ENCODE measurements around the gene MAP1LC3C. TPM values are rescaled to one million over a fixed set of nuclear protein-coding genes. Genes with fewer than 3 reads are reported as not detected.

The MAP1LC3C gene
- total and polyA plus RNA-seq, 2 experiments from 2014 or later, result 0.27 to 0.45 TPM

- H3K36me3 ChIP-seq (replicated peaks; ENCODE audit: insufficient read depth, low read depth), result no peaks in the 10 kb centered on the region
- H3K27me3 ChIP-seq, result no peaks in the 10 kb centered on the region
- peak; percentile 67 for DNase-seq (ENCODE audit: low spot score)
- H3K9me3 ChIP-seq (ENCODE audit: low read depth), result no peaks in the 10 kb centered on the region
- no peaks in the 10 kb centered on the region for H3K79me2 ChIP-seq
- TF ChIP-seq, protein P1, sequence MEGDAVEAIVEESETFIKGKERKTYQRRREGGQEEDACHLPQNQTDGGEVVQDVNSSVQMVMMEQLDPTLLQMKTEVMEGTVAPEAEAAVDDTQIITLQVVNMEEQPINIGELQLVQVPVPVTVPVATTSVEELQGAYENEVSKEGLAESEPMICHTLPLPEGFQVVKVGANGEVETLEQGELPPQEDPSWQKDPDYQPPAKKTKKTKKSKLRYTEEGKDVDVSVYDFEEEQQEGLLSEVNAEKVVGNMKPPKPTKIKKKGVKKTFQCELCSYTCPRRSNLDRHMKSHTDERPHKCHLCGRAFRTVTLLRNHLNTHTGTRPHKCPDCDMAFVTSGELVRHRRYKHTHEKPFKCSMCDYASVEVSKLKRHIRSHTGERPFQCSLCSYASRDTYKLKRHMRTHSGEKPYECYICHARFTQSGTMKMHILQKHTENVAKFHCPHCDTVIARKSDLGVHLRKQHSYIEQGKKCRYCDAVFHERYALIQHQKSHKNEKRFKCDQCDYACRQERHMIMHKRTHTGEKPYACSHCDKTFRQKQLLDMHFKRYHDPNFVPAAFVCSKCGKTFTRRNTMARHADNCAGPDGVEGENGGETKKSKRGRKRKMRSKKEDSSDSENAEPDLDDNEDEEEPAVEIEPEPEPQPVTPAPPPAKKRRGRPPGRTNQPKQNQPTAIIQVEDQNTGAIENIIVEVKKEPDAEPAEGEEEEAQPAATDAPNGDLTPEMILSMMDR (IDR thresholded peaks at IDR 0.05; ENCODE audit: poor library complexity), result peak; percentile 64
- TF ChIP-seq EZH2phosphoT487 (IDR thresholded peaks at IDR 0.05; ENCODE audit: low read depth, severe bottlenecking, unreplicated experiment), result no peak
- H3K4me3 ChIP-seq, result no peak overlapping the region
- WGBS (ENCODE audit: low lambda C conversion rate, missing lambda C conversion rate), result 48% methylated on average over 10 of the region's 10 CpGs
- H4K20me1 ChIP-seq (ENCODE audit: insufficient read depth, poor library complexity, severe bottlenecking), result no peaks in the 10 kb centered on the region
- no peaks in the 10 kb centered on the region for H3K4me1 ChIP-seq (ENCODE audit: insufficient read depth)
- H3K27ac ChIP-seq, result no peak overlapping the region
- H2AFZ ChIP-seq, result no peak overlapping the region
- no peaks in the 10 kb centered on the region for H3K9me2 ChIP-seq (replicated peaks; ENCODE audit: insufficient read depth)
- H3K4me2 ChIP-seq, result no peak overlapping the region
These were observed 18.8 kb upstream of the MAP1LC3C start for GRCh38 chr1:242017580-242018233.

DNA sequence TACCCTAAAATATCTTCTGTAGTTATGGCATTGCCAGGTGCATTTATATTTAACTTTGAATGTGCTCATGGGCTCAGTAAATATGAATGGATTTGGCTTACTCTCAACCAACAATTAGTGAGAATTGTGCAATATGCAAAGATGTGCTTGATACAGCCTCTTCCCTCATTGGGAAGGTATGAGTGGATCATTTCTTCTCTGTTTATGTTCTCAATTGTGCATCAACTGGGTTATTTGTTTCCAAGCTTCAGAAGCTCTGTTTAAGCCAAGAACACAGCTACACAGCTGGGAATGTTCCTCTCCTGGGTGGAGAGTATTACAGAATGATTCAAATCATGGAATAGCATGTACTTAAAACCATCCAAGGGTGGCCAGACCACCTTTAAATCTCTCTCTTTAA is 17.6 kb upstream of the MAP1LC3C start:
- Histone ChIP-seq H3K4me2 (no peak overlapping the region), H2AFZ (no peak overlapping the region), H3K4me3 (no peak overlapping the region), H3K9me2 (replicated peaks; ENCODE audit: insufficient read depth) (no peaks in the 10 kb centered on the region), H3K36me3 (replicated peaks; ENCODE audit: insufficient read depth, low read depth) (no peaks in the 10 kb centered on the region), H3K9me3 (ENCODE audit: low read depth) (no peaks in the 10 kb centered on the region), H3K4me1 (ENCODE audit: insufficient read depth) (no peaks in the 10 kb centered on the region), H3K79me2 (no peaks in the 10 kb centered on the region), H3K27me3 (no peaks in the 10 kb centered on the region), H4K20me1 (ENCODE audit: insufficient read depth, poor library complexity, severe bottlenecking) (no peaks in the 10 kb centered on the region), H3K27ac (no peak overlapping the region)
- TF ChIP-seq, protein P1 (IDR thresholded peaks at IDR 0.05; ENCODE audit: poor library complexity), result no peak
- TF ChIP-seq EZH2 (IDR thresholded peaks at IDR 0.05; ENCODE audit: borderline replicate concordance) (no peak), EZH2phosphoT487 (IDR thresholded peaks at IDR 0.05; ENCODE audit: low read depth, severe bottlenecking, unreplicated experiment) (no peak)
- no peak for DNase-seq (ENCODE audit: low spot score)

DNA sequence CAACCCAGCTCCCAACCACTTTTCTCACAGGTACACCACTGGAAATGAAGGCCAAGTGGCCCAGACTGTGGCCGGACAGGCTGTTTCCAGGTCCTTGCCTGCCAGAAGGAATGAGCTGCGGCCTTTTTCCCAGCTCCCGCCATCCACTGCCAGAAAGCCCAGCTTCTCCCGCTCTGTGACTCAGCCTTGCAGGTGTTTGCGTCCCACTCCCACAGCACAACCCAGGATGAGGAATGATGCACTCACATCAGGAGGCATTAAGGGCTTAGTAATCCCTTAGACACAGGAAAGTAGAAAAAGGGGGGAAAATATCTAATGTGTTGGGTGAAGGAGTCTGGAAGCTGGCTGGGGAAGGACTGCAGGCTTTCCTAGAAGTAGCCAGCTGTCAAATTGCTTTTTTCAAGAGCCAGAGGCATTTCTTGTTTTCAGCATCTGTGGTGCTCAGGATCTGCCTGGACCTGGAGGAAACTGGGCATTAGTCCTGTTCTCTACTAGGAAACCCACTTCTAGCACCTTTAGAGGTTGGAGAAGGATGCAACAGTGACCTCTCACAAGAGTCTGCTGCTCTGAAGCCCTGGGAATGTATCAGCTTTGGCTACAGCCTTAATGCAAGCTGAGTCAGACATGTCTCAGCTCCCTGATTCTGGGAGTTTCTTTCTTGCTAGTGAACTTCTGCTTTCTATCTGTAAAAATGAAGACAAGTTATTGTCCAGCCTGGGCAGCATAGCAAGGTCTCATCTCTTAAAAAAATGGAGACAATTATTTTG is 13.2 kb upstream of the MAP1LC3C start:
- Histone ChIP-seq H3K27me3 (no peaks in the 10 kb centered on the region), H3K79me2 (no peaks in the 10 kb centered on the region), H3K9me2 (replicated peaks; ENCODE audit: insufficient read depth) (no peaks in the 10 kb centered on the region), H3K36me3 (replicated peaks; ENCODE audit: insufficient read depth, low read depth) (no peaks in the 10 kb centered on the region), H3K4me2 (no peak overlapping the region), H2AFZ (no peak overlapping the region), H3K27ac (no peak overlapping the region), H3K4me1 (ENCODE audit: insufficient read depth) (no peaks in the 10 kb centered on the region), H4K20me1 (ENCODE audit: insufficient read depth, poor library complexity, severe bottlenecking) (no peaks in the 10 kb centered on the region), H3K4me3 (no peak overlapping the region), H3K9me3 (ENCODE audit: low read depth) (no peaks in the 10 kb centered on the region)
- TF ChIP-seq EZH2 (IDR thresholded peaks at IDR 0.05; ENCODE audit: borderline replicate concordance), result no peak
- TF ChIP-seq, protein P1 (IDR thresholded peaks at IDR 0.05; ENCODE audit: poor library complexity), result no peak
- DNase-seq (ENCODE audit: low spot score), result no peak
- 72% methylated on average over 5 of the region's 5 CpGs for WGBS (ENCODE audit: low lambda C conversion rate, missing lambda C conversion rate)

All from hepatocyte (in vitro differentiated cells).